Testis (tissue), 3 donors: Measurements from ENCODE around the gene PTGES3L. TPM values are rescaled to one million over a fixed set of nuclear protein-coding genes. Genes with fewer than 3 reads are reported as not detected.
A peak's percentile ranks its signal among the peaks of the same experiment; 100 is the strongest.

Source experiments
- DNase-seq: peaks from one replicate; pipeline ENCODE4 v3.0.0-alpha.2; 2019
- H3K27ac ChIP-seq, 2 donors: fragments of 200-600 bp; sonication (generic); one replicate each; pipeline ENCODE4 v1.5.1; 2019
- H3K27me3 ChIP-seq: fragments of 200-600 bp; sonication (generic); one replicate; pipeline ENCODE4 v1.5.1; 2019
- H3K36me3 ChIP-seq: fragments of 200-600 bp; sonication (generic); one replicate; pipeline ENCODE4 v1.5.1; 2017; ENCODE audit warnings: low read depth; ENCODE audit errors: missing control alignments
- H3K4me1 ChIP-seq: fragments of 200-600 bp; sonication (generic); one replicate; pipeline ENCODE4 v1.5.1; 2019
- H3K4me3 ChIP-seq, 2 donors: fragments of 200-600 bp; sonication (generic); one replicate each; pipeline ENCODE4 v1.5.1; 2017 to 2019
- H3K9me3 ChIP-seq: fragments of 200-600 bp; sonication (generic); one replicate; pipeline ENCODE4 v1.5.1; 2017
- CTCF ChIP-seq, 3 experiments: fragments of 450-650 bp in 2 of 3; fragments of 200-600 bp in 1 of 3; sonication (generic) in 1 of 3; IDR thresholded peaks; one replicate each; pipeline ENCODE4 v1.5.1; 2016 to 2019; ENCODE audit warnings: antibody characterized with exemption in 3 of 3, mild to moderate bottlenecking in 2 of 3, moderate library complexity in 1 of 3
- POLR2A ChIP-seq: fragments of 450-650 bp; IDR thresholded peaks from one replicate; pipeline ENCODE4 v1.6.1; 2017; ENCODE audit warnings: antibody characterized with exemption, mild to moderate bottlenecking, moderate library complexity
- WGBS, 2 donors: methylation state at CpG; one replicate each; pipeline ENCODE4 v1.1.5; 2018; 5-methylcytosine and 5-hydroxymethylcytosine counted together
- intact Hi-C: fragments of 100-400 bp; cut with DNase I; formaldehyde crosslinking; loops from one replicate; pipeline ENCODE4 v1.15.1; 2023; ENCODE audit warnings: low total_unique reads
- polyA plus RNA-seq: library from polyadenylated mRNA; stranded (reverse); fragments of 350-450 nt; fragmentation: Illumina TruSeq; extraction: RNeasy Lipid Tissue Mini Kit (QIAGEN cat#74804); gene quantifications from one replicate; pipeline ENCODE4 v1.2.3, GENCODE V29; 2014; ENCODE audit warnings: low read depth, low replicate concordance; ENCODE audit not compliant: insufficient read depth
- total RNA-seq, 2 donors: library from RNA; depleted of rRNA; stranded (reverse); fragments of >200 nt; gene quantifications; one replicate each; pipeline ENCODE4 v1.2.3, GENCODE V29; 2016

Gene PTGES3L
- total and polyA plus RNA-seq, 3 donors from 2014 or later: 2.8 to 5.5 (median 5.2) TPM

GRCh38 chr17:43014020-43014648 lies 34.3 kb upstream of the PTGES3L start:
- H3K4me3 ChIP-seq: no peak overlapping the region
- TF ChIP-seq POLR2A: no peak
- no peak for TF ChIP-seq CTCF (IDR thresholded peaks at IDR 0.05)
- 60 to 77% methylated on average over 11 to 12 of the region's 12 CpGs for WGBS, 2 donors
- no peaks in the 10 kb centered on the region for H3K9me3 ChIP-seq
- H3K27ac ChIP-seq: no peak overlapping the region
- no peaks in the 10 kb centered on the region for H3K27me3 ChIP-seq
- intact Hi-C loops: no loop called here
- DNase-seq: no peak
- peaks cover 57% of the 10 kb centered on the region for H3K4me1 ChIP-seq
- H3K36me3 ChIP-seq: no peaks in the 10 kb centered on the region

- H3K4me1 ChIP-seq: peaks cover 53% of the 10 kb centered on the region
- no peak overlapping the region for H3K27ac ChIP-seq
- H3K27me3 ChIP-seq: no peaks in the 10 kb centered on the region
- no peak for TF ChIP-seq POLR2A
- TF ChIP-seq CTCF (IDR thresholded peaks at IDR 0.05): no peak
- no peaks in the 10 kb centered on the region for H3K36me3 ChIP-seq
- no peak for DNase-seq
- intact Hi-C loops: no loop called here
- H3K9me3 ChIP-seq: no peaks in the 10 kb centered on the region
- no peak overlapping the region for H3K4me3 ChIP-seq
- 76 to 91% methylated on average over 4 to 8 of the region's 8 CpGs for WGBS, 2 donors
Observed at GRCh38 chr17:43013296-43013695, 33.4 kb upstream of the PTGES3L start.

- Histone ChIP-seq H3K4me1 (peaks cover 52% of the 10 kb centered on the region), H3K9me3 (no peaks in the 10 kb centered on the region), H3K36me3 (no peaks in the 10 kb centered on the region), H3K27me3 (no peaks in the 10 kb centered on the region), H3K27ac (peak overlapping the region in 1 of 2 donors; percentile 55), H3K4me3 (no peak overlapping the region)
- 63 to 64% methylated on average over 15 of the region's 15 CpGs for WGBS, 2 donors
- intact Hi-C loops: no loop called here
- DNase-seq: no peak
- no peak for TF ChIP-seq CTCF (IDR thresholded peaks at IDR 0.05)
- no peak for TF ChIP-seq POLR2A
Observed at GRCh38 chr17:43011728-43012472, 32.0 kb upstream of the PTGES3L start.

- peaks cover 47% of the 10 kb centered on the region for H3K4me1 ChIP-seq
- H3K36me3 ChIP-seq: no peaks in the 10 kb centered on the region
- H3K27me3 ChIP-seq: no peaks in the 10 kb centered on the region
- no peak overlapping the region for H3K4me3 ChIP-seq
- intact Hi-C loops: no loop called here
- TF ChIP-seq POLR2A (no peak), CTCF (IDR thresholded peaks at IDR 0.05) (no peak)
- no peaks in the 10 kb centered on the region for H3K9me3 ChIP-seq
- no peak for DNase-seq
- H3K27ac ChIP-seq: peak overlapping the region in 1 of 2 donors; percentile 32
- 61 to 65% methylated on average over 3 to 5 of the region's 5 CpGs for WGBS, 2 donors
Observed at GRCh38 chr17:43010667-43011308, 30.9 kb upstream of the PTGES3L start.
